ENCODE data around the gene NEK4. TPM values are rescaled to one million over a fixed set of nuclear protein-coding genes. Genes with fewer than 3 reads are reported as not detected.

The NEK4 gene
- total and polyA plus RNA-seq, 12 donors, result 4.9 to 43.9 (median 27.4) TPM

- WGBS, 4 donors, result 70 to 87% (median 79%) methylated on average over 6 of the region's 6 CpGs
- Histone ChIP-seq H3K4me1 (replicated peaks in 1 of 2) (no peaks in the 10 kb centered on the region), H3K9me3 (replicated peaks in 1 of 3) (no peaks in the 10 kb centered on the region), H3K36me3 (replicated peaks in 1 of 2) (peaks cover 0 to 7% of the 10 kb centered on the region in 2 donors), H3K4me3 (no peak overlapping the region), H3K27me3 (no peaks in the 10 kb centered on the region), H3K27ac (no peak overlapping the region)
- no peak for DNase-seq
- intact Hi-C loops (cut with DNase I), result no loop called here
- no peak for TF ChIP-seq POLR2A (IDR thresholded peaks at IDR 0.05)
- no peak for TF ChIP-seq CTCF (IDR thresholded peaks at IDR 0.05)
Observed at GRCh38 chr3:52721002-52721729, 49.6 kb downstream of the NEK4 start.

- Histone ChIP-seq H3K4me1 (replicated peaks in 1 of 2) (no peaks in the 10 kb centered on the region), H3K36me3 (replicated peaks in 1 of 2) (peaks cover 0 to 7% of the 10 kb centered on the region in 2 donors), H3K4me3 (no peak overlapping the region), H3K27ac (no peak overlapping the region), H3K27me3 (no peaks in the 10 kb centered on the region), H3K9me3 (replicated peaks in 1 of 3) (no peaks in the 10 kb centered on the region)
- intact Hi-C loops (cut with DNase I), result no loop called here
- no peak for DNase-seq
- no peak for TF ChIP-seq POLR2A (IDR thresholded peaks at IDR 0.05)
- TF ChIP-seq CTCF (IDR thresholded peaks at IDR 0.05), result no peak
Observed at GRCh38 chr3:52719618-52720017, 51.1 kb downstream of the NEK4 start.

GRCh38 chr3:52715714-52716305, 54.9 kb downstream of the NEK4 start:
- no peak for TF ChIP-seq POLR2A (IDR thresholded peaks at IDR 0.05)
- no peak overlapping the region for H3K4me3 ChIP-seq
- DNase-seq, result no peak
- no peaks in the 10 kb centered on the region for H3K9me3 ChIP-seq (replicated peaks in 1 of 3)
- no peaks in the 10 kb centered on the region for H3K27me3 ChIP-seq
- intact Hi-C loops (cut with DNase I), result no loop called here
- WGBS, 4 donors, result 75 to 95% (median 93%) methylated on average over 6 to 11 of the region's 11 CpGs
- peaks cover 0 to 7% of the 10 kb centered on the region in 2 donors for H3K36me3 ChIP-seq (replicated peaks in 1 of 2)
- H3K4me1 ChIP-seq (replicated peaks in 1 of 2), result no peaks in the 10 kb centered on the region
- no peak overlapping the region for H3K27ac ChIP-seq

- no peaks in the 10 kb centered on the region for H3K9me3 ChIP-seq (replicated peaks in 1 of 3)
- DNase-seq, result no peak
- peaks cover 0 to 7% of the 10 kb centered on the region in 2 donors for H3K36me3 ChIP-seq (replicated peaks in 1 of 2)
- 53 to 69% (median 62%) methylated on average over 18 to 39 of the region's 39 CpGs for WGBS, 4 donors
- H3K27ac ChIP-seq, result no peak overlapping the region
- TF ChIP-seq POLR2A (IDR thresholded peaks at IDR 0.05), result no peak
- no peak for TF ChIP-seq CTCF (IDR thresholded peaks at IDR 0.05)
- no peaks in the 10 kb centered on the region for H3K4me1 ChIP-seq (replicated peaks in 1 of 2)
- intact Hi-C loops (cut with DNase I), result no loop called here
- H3K4me3 ChIP-seq, result no peak overlapping the region
- no peaks in the 10 kb centered on the region for H3K27me3 ChIP-seq
Observed at GRCh38 chr3:52714335-52715302, 56.1 kb downstream of the NEK4 start.

All from adrenal gland (tissue), 12 donors.